WTC11 (cell line): ENCODE measurements around the gene TMEM121B.

Experiments used
- CREM ChIP-seq: sonication (generic); formaldehyde crosslinking; IDR thresholded peaks from 2 replicates; pipeline ENCODE4 v1.8.1; 2022; ENCODE audit warnings: mild to moderate bottlenecking, missing genetic modification reagents, moderate library complexity
- CTCF ChIP-seq: fragments of 200-600 bp; IDR thresholded peaks from 2 replicates; pipeline ENCODE4 v1.8.0; 2022; ENCODE audit warnings: antibody characterized with exemption
- HMGXB4 ChIP-seq: sonication (generic); formaldehyde crosslinking; IDR thresholded peaks from 2 replicates; pipeline ENCODE4 v1.8.1; 2023; ENCODE audit warnings: mild to moderate bottlenecking, moderate library complexity, missing genetic modification reagents
- KAT7 ChIP-seq: sonication (generic); formaldehyde crosslinking; IDR thresholded peaks from 2 replicates; pipeline ENCODE4 v1.8.1; 2023; ENCODE audit warnings: missing genetic modification reagents, mild to moderate bottlenecking, borderline replicate concordance
- MXD4 ChIP-seq: fragments of 250-450 bp; sonication (Bioruptor Pico); IDR thresholded peaks from 2 replicates; pipeline ENCODE4 v1.8.0; 2021; ENCODE audit warnings: mild to moderate bottlenecking, moderate library complexity, borderline replicate concordance
- NFYB ChIP-seq: sonication (generic); formaldehyde crosslinking; conservative IDR thresholded peaks from 2 replicates; pipeline ENCODE4 v1.8.0; 2022; ENCODE audit warnings: low read depth, missing genetic modification reagents
- NR1H2 ChIP-seq: sonication (generic); formaldehyde crosslinking; IDR thresholded peaks from 2 replicates; pipeline ENCODE4 v1.9.0; 2021; ENCODE audit warnings: mild to moderate bottlenecking, moderate library complexity, missing genetic modification reagents
- SP1 ChIP-seq: sonication (generic); formaldehyde crosslinking; conservative IDR thresholded peaks from 2 replicates; pipeline ENCODE4 v1.8.1; 2022; ENCODE audit warnings: missing genetic modification reagents
- ZBTB21 ChIP-seq: sonication (generic); formaldehyde crosslinking; IDR thresholded peaks from 2 replicates; pipeline ENCODE4 v1.8.1; 2023; ENCODE audit warnings: mild to moderate bottlenecking, missing genetic modification reagents, borderline replicate concordance
- TF ChIP-seq, protein P1 (sequence below): sonication (generic); formaldehyde crosslinking; IDR thresholded peaks from 2 replicates; pipeline ENCODE4 v1.8.1; 2022; ENCODE audit warnings: low read depth, mild to moderate bottlenecking, moderate library complexity, missing genetic modification reagents, borderline replicate concordance
- TF ChIP-seq, protein P2 (sequence below): sonication (generic); formaldehyde crosslinking; IDR thresholded peaks from 2 replicates; pipeline ENCODE4 v1.8.0; 2022; ENCODE audit warnings: mild to moderate bottlenecking, missing genetic modification reagents
- TF ChIP-seq, protein P3 (sequence below): sonication (generic); formaldehyde crosslinking; IDR thresholded peaks from 2 replicates; pipeline ENCODE4 v1.8.0; 2022; ENCODE audit warnings: mild to moderate bottlenecking, missing genetic modification reagents
- TF ChIP-seq, protein P4 (sequence below): fragments of 250-450 bp; sonication (Bioruptor Pico); IDR thresholded peaks from 2 replicates; pipeline ENCODE4 v1.8.0; 2021; ENCODE audit warnings: mild to moderate bottlenecking
- TF ChIP-seq, protein P5 (sequence below): sonication (generic); formaldehyde crosslinking; IDR thresholded peaks from 2 replicates; pipeline ENCODE4 v1.8.1; 2023; ENCODE audit warnings: mild to moderate bottlenecking, missing genetic modification reagents

DNA sequence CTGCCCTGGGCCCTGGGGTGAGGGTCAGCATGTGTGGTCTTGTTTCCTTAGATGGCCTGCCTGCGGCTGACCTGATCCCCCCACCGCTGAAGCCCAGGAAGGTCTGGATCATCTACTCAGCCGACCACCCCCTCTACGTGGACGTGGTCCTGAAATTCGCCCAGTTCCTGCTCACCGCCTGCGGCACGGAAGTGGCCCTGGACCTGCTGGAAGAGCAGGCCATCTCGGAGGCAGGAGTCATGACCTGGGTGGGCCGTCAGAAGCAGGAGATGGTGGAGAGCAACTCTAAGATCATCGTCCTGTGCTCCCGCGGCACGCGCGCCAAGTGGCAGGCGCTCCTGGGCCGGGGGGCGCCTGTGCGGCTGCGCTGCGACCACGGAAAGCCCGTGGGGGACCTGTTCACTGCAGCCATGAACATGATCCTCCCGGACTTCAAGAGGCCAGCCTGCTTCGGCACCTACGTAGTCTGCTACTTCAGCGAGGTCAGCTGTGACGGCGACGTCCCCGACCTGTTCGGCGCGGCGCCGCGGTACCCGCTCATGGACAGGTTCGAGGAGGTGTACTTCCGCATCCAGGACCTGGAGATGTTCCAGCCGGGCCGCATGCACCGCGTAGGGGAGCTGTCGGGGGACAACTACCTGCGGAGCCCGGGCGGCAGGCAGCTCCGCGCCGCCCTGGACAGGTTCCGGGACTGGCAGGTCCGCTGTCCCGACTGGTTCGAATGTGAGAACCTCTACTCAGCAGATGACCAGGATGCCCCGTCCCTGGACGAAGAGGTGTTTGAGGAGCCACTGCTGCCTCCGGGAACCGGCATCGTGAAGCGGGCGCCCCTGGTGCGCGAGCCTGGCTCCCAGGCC lies 12.7 kb downstream of the TMEM121B start:
- no peak for TF ChIP-seq CTCF
- no peak for TF ChIP-seq MXD4 (CRISPR knock-in tag)
- TF ChIP-seq NFYB, result no peak
- no peak for TF ChIP-seq SP1 (CRISPR knock-in tag)
- TF ChIP-seq NR1H2 (CRISPR knock-in tag), result no peak
- TF ChIP-seq, protein P1, sequence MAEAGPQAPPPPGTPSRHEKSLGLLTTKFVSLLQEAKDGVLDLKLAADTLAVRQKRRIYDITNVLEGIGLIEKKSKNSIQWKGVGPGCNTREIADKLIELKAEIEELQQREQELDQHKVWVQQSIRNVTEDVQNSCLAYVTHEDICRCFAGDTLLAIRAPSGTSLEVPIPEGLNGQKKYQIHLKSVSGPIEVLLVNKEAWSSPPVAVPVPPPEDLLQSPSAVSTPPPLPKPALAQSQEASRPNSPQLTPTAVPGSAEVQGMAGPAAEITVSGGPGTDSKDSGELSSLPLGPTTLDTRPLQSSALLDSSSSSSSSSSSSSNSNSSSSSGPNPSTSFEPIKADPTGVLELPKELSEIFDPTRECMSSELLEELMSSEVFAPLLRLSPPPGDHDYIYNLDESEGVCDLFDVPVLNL, result no peak
- TF ChIP-seq HMGXB4, result no peak
- TF ChIP-seq CREM (CRISPR knock-in tag), result no peak
- TF ChIP-seq, protein P2, sequence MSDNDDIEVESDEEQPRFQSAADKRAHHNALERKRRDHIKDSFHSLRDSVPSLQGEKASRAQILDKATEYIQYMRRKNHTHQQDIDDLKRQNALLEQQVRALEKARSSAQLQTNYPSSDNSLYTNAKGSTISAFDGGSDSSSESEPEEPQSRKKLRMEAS (CRISPR knock-in tag), result no peak
- TF ChIP-seq, protein P3, sequence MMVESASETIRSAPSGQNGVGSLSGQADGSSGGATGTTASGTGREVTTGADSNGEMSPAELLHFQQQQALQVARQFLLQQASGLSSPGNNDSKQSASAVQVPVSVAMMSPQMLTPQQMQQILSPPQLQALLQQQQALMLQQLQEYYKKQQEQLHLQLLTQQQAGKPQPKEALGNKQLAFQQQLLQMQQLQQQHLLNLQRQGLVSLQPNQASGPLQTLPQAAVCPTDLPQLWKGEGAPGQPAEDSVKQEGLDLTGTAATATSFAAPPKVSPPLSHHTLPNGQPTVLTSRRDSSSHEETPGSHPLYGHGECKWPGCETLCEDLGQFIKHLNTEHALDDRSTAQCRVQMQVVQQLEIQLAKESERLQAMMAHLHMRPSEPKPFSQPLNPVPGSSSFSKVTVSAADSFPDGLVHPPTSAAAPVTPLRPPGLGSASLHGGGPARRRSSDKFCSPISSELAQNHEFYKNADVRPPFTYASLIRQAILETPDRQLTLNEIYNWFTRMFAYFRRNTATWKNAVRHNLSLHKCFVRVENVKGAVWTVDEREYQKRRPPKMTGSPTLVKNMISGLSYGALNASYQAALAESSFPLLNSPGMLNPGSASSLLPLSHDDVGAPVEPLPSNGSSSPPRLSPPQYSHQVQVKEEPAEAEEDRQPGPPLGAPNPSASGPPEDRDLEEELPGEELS (CRISPR knock-in tag), result no peak
- TF ChIP-seq, protein P4, sequence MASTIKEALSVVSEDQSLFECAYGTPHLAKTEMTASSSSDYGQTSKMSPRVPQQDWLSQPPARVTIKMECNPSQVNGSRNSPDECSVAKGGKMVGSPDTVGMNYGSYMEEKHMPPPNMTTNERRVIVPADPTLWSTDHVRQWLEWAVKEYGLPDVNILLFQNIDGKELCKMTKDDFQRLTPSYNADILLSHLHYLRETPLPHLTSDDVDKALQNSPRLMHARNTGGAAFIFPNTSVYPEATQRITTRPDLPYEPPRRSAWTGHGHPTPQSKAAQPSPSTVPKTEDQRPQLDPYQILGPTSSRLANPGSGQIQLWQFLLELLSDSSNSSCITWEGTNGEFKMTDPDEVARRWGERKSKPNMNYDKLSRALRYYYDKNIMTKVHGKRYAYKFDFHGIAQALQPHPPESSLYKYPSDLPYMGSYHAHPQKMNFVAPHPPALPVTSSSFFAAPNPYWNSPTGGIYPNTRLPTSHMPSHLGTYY (CRISPR knock-in tag), result no peak
- TF ChIP-seq ZBTB21, result no peak
- TF ChIP-seq, protein P5, sequence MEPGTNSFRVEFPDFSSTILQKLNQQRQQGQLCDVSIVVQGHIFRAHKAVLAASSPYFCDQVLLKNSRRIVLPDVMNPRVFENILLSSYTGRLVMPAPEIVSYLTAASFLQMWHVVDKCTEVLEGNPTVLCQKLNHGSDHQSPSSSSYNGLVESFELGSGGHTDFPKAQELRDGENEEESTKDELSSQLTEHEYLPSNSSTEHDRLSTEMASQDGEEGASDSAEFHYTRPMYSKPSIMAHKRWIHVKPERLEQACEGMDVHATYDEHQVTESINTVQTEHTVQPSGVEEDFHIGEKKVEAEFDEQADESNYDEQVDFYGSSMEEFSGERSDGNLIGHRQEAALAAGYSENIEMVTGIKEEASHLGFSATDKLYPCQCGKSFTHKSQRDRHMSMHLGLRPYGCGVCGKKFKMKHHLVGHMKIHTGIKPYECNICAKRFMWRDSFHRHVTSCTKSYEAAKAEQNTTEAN (CRISPR knock-in tag), result no peak
- no peak for TF ChIP-seq KAT7 (CRISPR knock-in tag)
